ENCODE data around the gene SLC24A3. TPM values are rescaled to one million over a fixed set of nuclear protein-coding genes. Genes with fewer than 3 reads are reported as not detected.

The SLC24A3 gene
- total RNA-seq, 1 experiment from 2014 or later: 0.14 TPM

DNA sequence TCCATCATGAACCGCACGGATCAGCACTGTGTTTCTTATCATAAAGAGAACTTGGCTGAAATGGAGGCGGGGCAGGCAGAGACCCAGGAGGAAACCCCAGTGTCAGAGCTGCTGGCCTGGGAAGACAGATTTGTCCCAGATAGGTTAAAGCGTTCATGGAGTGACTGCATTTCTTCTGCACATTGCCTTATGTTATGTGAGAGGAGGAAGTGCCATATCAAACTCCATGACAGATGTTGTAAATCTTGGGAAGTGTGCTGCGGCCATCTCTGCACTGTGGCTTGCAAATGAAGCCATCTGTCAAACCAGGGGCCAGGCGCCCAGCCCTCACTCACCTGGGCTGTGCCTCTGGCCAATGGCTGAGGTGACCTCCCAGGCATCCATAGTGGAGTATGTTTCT lies 163.0 kb downstream of the SLC24A3 start:
- Mint-ChIP-seq H3K4me3 (ENCODE audit: unreplicated experiment) (no peak overlapping the region), H3K27ac (ENCODE audit: unreplicated experiment) (no peak overlapping the region), H3K9me3 (ENCODE audit: unreplicated experiment) (no peaks in the 10 kb centered on the region), H3K4me1 (ENCODE audit: low read depth, unreplicated experiment) (no peaks in the 10 kb centered on the region), H3K27me3 (ENCODE audit: insufficient read depth, unreplicated experiment) (no peaks in the 10 kb centered on the region), H3K36me3 (ENCODE audit: insufficient read depth, unreplicated experiment) (no peaks in the 10 kb centered on the region)
- TF ChIP-seq, protein P1, sequence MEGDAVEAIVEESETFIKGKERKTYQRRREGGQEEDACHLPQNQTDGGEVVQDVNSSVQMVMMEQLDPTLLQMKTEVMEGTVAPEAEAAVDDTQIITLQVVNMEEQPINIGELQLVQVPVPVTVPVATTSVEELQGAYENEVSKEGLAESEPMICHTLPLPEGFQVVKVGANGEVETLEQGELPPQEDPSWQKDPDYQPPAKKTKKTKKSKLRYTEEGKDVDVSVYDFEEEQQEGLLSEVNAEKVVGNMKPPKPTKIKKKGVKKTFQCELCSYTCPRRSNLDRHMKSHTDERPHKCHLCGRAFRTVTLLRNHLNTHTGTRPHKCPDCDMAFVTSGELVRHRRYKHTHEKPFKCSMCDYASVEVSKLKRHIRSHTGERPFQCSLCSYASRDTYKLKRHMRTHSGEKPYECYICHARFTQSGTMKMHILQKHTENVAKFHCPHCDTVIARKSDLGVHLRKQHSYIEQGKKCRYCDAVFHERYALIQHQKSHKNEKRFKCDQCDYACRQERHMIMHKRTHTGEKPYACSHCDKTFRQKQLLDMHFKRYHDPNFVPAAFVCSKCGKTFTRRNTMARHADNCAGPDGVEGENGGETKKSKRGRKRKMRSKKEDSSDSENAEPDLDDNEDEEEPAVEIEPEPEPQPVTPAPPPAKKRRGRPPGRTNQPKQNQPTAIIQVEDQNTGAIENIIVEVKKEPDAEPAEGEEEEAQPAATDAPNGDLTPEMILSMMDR (IDR thresholded peaks at IDR 0.05; ENCODE audit: insufficient read depth in 1 of 2, low read depth in 1 of 2, low read length in 1 of 2, severe bottlenecking in 1 of 2, unreplicated experiment in 1 of 2): no peak
- H3K36me3 ChIP-seq (ENCODE audit: control insufficient read depth, insufficient read depth, low read length): no peaks in the 10 kb centered on the region
- no peak for DNase-seq
- ChIA-PET CTCF (no interaction called here), POLR2A (no interaction called here)
- no TSS peak for BruUV-seq (replicated peaks)
- no peaks in the 10 kb centered on the region for H3K27me3 ChIP-seq (replicated peaks; ENCODE audit: control insufficient read depth, insufficient read depth, low read length)
- H3K4me1 ChIP-seq: no peaks in the 10 kb centered on the region
- intact Hi-C loops (cut with micrococcal nuclease; ENCODE audit: unreplicated experiment): no loop called here
- H3K4me3 ChIP-seq (ENCODE audit: low read depth, low read length): no peak overlapping the region
- H3K9me3 ChIP-seq: no peaks in the 10 kb centered on the region

DNA sequence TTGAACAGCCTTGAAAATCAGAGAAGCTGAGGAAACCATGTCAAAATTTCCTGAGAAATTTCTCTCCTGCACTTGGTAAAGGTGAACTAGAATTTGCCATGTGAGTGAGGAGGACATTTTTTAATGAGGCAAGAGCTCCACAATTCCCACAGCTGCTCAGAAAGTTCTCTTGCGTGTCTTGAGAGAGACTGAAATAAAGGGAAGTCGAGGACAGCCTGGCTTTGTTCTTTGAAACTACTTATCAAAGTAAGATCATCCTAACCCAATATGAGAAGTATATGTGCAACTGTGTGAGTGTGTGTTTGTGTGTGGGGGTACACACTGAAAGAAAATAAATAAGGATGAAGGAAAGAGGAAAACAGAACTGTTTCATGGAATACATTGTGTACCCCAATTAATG lies 163.4 kb downstream of the SLC24A3 start:
- DNase-seq: no peak
- CTCF ChIA-PET: no interaction called here
- POLR2A ChIA-PET: no interaction called here

DNA sequence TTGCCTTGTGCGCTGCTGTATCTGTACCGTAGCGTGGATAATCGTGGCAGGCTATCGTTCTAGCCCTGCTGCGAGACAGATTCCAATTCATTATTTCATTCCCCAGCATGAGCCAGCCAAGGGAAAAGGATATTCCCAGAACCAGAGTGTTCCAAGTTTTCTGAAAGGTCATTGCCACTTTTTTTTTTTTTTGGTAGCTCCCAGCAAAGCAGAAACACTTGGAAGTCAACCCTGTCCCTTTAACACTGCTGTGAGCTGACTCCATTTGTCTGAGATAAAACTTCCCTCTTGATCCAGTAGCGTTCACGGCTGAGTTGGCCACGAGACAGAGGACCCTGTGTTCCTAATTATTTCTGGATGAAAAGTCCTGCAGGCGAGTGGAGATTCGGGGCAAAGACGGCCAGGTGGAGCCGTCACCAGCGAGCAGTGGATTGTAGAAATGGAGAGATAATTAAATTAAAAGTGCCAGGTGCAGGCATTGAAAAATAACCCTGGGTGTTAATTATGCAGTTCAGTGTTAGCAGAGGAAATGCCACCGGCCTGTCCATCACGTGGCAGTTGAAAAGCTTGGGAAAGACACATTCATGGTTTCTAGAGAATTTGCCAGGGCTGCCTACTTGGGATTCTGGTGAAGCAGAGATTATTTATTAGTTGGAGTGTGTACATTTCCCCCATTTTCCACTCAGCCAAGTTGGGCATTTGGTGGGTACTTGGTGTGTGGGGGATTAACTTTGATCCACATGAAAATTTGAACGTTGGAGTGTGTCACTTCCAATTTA lies 164.2 kb downstream of the SLC24A3 start:
- no peak for DNase-seq
- H3K36me3 Mint-ChIP-seq (ENCODE audit: insufficient read depth, unreplicated experiment): no peaks in the 10 kb centered on the region
- no peaks in the 10 kb centered on the region for H3K4me1 ChIP-seq
- TF ChIP-seq, protein P1 (IDR thresholded peaks at IDR 0.05; ENCODE audit: insufficient read depth in 1 of 2, low read depth in 1 of 2, low read length in 1 of 2, severe bottlenecking in 1 of 2, unreplicated experiment in 1 of 2): no peak
- no TSS peak for BruUV-seq (replicated peaks)
- no peak overlapping the region for H3K27ac Mint-ChIP-seq (ENCODE audit: unreplicated experiment)
- no peaks in the 10 kb centered on the region for H3K9me3 ChIP-seq
- no peak overlapping the region for H3K4me3 ChIP-seq (ENCODE audit: low read depth, low read length)
- peaks cover 3% of the 10 kb centered on the region for H3K27me3 Mint-ChIP-seq (ENCODE audit: insufficient read depth, unreplicated experiment)
- H3K4me1 Mint-ChIP-seq (ENCODE audit: low read depth, unreplicated experiment): no peaks in the 10 kb centered on the region
- H3K4me3 Mint-ChIP-seq (ENCODE audit: unreplicated experiment): no peak overlapping the region
- no peaks in the 10 kb centered on the region for H3K27me3 ChIP-seq (replicated peaks; ENCODE audit: control insufficient read depth, insufficient read depth, low read length)
- no peaks in the 10 kb centered on the region for H3K36me3 ChIP-seq (ENCODE audit: control insufficient read depth, insufficient read depth, low read length)
- ChIA-PET POLR2A (no interaction called here), CTCF (interaction anchor here (0.6 kb wide), 1 partner anchor 641 kb away, joined by 3 read pairs; the partner anchor contains the start of gene NAA20)
- intact Hi-C loops (cut with micrococcal nuclease; ENCODE audit: unreplicated experiment): no loop called here
- H3K9me3 Mint-ChIP-seq (ENCODE audit: unreplicated experiment): no peaks in the 10 kb centered on the region

More for the DNA sequence above, 163.4 kb downstream of the SLC24A3 start:
- no peaks in the 10 kb centered on the region for H3K27me3 ChIP-seq (replicated peaks; ENCODE audit: control insufficient read depth, insufficient read depth, low read length)
- Mint-ChIP-seq H3K9me3 (ENCODE audit: unreplicated experiment) (no peaks in the 10 kb centered on the region), H3K36me3 (ENCODE audit: insufficient read depth, unreplicated experiment) (no peaks in the 10 kb centered on the region), H3K27me3 (ENCODE audit: insufficient read depth, unreplicated experiment) (no peaks in the 10 kb centered on the region), H3K4me3 (ENCODE audit: unreplicated experiment) (no peak overlapping the region), H3K4me1 (ENCODE audit: low read depth, unreplicated experiment) (no peaks in the 10 kb centered on the region), H3K27ac (ENCODE audit: unreplicated experiment) (no peak overlapping the region)
- no peaks in the 10 kb centered on the region for H3K36me3 ChIP-seq (ENCODE audit: control insufficient read depth, insufficient read depth, low read length)
- H3K9me3 ChIP-seq: no peaks in the 10 kb centered on the region
- intact Hi-C loops (cut with micrococcal nuclease; ENCODE audit: unreplicated experiment): no loop called here
- BruUV-seq (replicated peaks): no TSS peak
- TF ChIP-seq, protein P1 (IDR thresholded peaks at IDR 0.05; ENCODE audit: insufficient read depth in 1 of 2, low read depth in 1 of 2, low read length in 1 of 2, severe bottlenecking in 1 of 2, unreplicated experiment in 1 of 2): no peak
- H3K4me1 ChIP-seq: no peaks in the 10 kb centered on the region
- no peak overlapping the region for H3K4me3 ChIP-seq (ENCODE audit: low read depth, low read length)
